Mucosa of descending colon (tissue), 3 donors: ENCODE results near the gene TP63. TPM values are rescaled to one million over a fixed set of nuclear protein-coding genes. Genes with fewer than 3 reads are reported as not detected.

Experiments
- ATAC-seq: fragments of 200-7000 bp; cut with Tn5 transposase; one replicate; pipeline ENCODE4 v1.9.1; 2020; ENCODE audit warnings: mild to moderate bottlenecking, moderate library complexity
- DNase-seq, 3 donors: peaks; one replicate each; pipeline ENCODE4 v3.0.0-alpha.2; 2020
- H3K36me3 ChIP-seq: fragments of 200-600 bp; one replicate; pipeline ENCODE4 v1.8.0; 2021; ENCODE audit warnings: low read depth, mild to moderate bottlenecking
- H3K4me1 ChIP-seq: fragments of 200-600 bp; one replicate; pipeline ENCODE4 v1.8.0; 2021; ENCODE audit warnings: low read depth, mild to moderate bottlenecking
- H3K4me3 ChIP-seq: fragments of 200-600 bp; one replicate; pipeline ENCODE4 v1.8.0; 2021; ENCODE audit warnings: mild to moderate bottlenecking
- H3K9me3 ChIP-seq: fragments of 200-600 bp; one replicate; pipeline ENCODE4 v1.8.0; 2021; ENCODE audit warnings: mild to moderate bottlenecking
- CTCF ChIP-seq: fragments of 200-600 bp; IDR thresholded peaks from one replicate; pipeline ENCODE4 v1.8.0; 2022; ENCODE audit warnings: antibody characterized with exemption, mild to moderate bottlenecking
- intact Hi-C, 2 donors: fragments of 100-400 bp; cut with DNase I in 1 of 2; cut with micrococcal nuclease in 1 of 2; formaldehyde crosslinking; loops; one replicate each; pipeline versions ENCODE4 v1.11.0 to v1.11.1; 2022; cut with DNase I, micrococcal nuclease
- total RNA-seq, 3 donors: library from RNA; stranded (reverse); fragmentation: NEBNext Ultra II Directional in 2 of 3; extraction: Animal tissue kit (Norgen Biotek cat#: 25700) in 2 of 3; gene quantifications; one replicate each; pipeline versions ENCODE4 v1.2.1 to v1.2.4, GENCODE V29; 2021 to 2023
- donor health status: DM: no; HTN: no; CAD: no; lungs with moderate emphysema.
- donor health status: DM: no; HTN: no; CAD: no.
- donor health status: DM: no; HTN: yes; CAD: no.

TP63 gene
- total RNA-seq, 3 donors from 2014 or later: 0.31 to 0.57 TPM; not detected in 1

DNA sequence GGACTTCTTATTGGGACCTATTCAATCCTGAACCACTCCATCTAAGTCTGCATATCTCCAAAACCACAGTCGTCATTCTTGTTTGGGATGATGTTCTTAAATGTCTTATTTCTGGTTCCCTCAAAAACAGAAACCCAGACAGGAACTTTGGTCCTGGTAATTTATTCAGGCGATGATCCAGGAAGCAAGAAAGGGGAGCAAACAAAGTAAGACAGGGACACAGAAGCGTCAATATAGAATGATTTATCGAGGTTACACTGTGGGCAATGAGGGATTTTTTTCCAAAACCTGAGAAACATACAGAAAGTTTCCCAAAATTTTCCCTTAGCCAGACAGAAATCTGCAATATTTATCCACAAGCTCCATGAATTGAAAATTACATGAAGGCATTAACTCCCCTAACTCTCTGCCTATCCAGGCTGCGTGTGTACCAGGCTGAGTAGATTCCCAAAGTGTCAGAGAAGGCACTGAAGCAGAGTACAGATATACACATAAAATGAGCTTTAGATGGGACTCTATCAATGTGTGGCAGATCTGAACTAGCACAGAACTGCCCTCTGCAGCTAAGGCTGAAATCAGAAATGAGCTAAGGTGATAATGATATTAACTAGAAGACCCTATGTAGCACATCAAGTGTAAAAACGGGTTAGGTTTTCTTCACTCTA lies 43.2 kb downstream of the TP63 start:
- no peaks in the 10 kb centered on the region for H3K36me3 ChIP-seq
- no peak for TF ChIP-seq CTCF
- intact Hi-C loops: no loop called here
- no peak overlapping the region for H3K4me3 ChIP-seq
- no peak for DNase-seq
- ATAC-seq: no peak
- H3K4me1 ChIP-seq: no peaks in the 10 kb centered on the region
- no peaks in the 10 kb centered on the region for H3K9me3 ChIP-seq

GRCh38 chr3:189677667-189678066 lies 46.5 kb downstream of the TP63 start:
- Histone ChIP-seq H3K36me3 (no peaks in the 10 kb centered on the region), H3K4me1 (no peaks in the 10 kb centered on the region), H3K9me3 (no peaks in the 10 kb centered on the region), H3K4me3 (no peak overlapping the region)
- no peak for ATAC-seq
- intact Hi-C loops: no loop called here
- TF ChIP-seq CTCF: no peak
- DNase-seq: no peak

DNA sequence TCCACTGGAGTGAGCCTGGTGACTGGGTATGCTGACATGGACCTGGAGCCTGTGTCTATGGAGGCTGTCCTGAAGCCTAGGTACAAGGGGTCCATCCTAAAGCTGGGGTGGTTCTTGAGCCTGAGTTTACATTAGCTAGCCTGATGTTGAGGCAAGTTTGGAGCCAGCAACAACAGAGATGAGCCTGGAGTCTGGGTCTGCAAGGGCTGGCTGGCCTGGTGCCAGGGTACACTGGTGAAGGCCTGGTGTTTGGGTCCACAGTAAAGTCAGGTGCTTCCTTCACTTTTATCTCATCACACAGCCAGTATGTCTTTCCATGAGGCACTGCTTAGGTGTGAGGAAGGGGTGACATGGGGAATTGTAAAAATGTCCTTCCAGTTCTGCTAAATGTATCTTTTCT lies 49.5 kb downstream of the TP63 start:
- no peaks in the 10 kb centered on the region for H3K36me3 ChIP-seq
- no peak for TF ChIP-seq CTCF
- no peaks in the 10 kb centered on the region for H3K4me1 ChIP-seq
- intact Hi-C loops: no loop called here
- DNase-seq (no peak), ATAC-seq (no peak)
- no peaks in the 10 kb centered on the region for H3K9me3 ChIP-seq
- no peak overlapping the region for H3K4me3 ChIP-seq

GRCh38 chr3:189683546-189684255 lies 52.5 kb downstream of the TP63 start:
- Histone ChIP-seq H3K9me3 (no peaks in the 10 kb centered on the region), H3K36me3 (no peaks in the 10 kb centered on the region), H3K4me3 (no peak overlapping the region), H3K4me1 (no peaks in the 10 kb centered on the region)
- no peak for DNase-seq
- TF ChIP-seq CTCF: no peak
- intact Hi-C loops: no loop called here
- no peak for ATAC-seq

- ATAC-seq: no peak
- no peaks in the 10 kb centered on the region for H3K4me1 ChIP-seq
- intact Hi-C loops: no loop called here
- no peak for DNase-seq
- TF ChIP-seq CTCF: no peak
- no peaks in the 10 kb centered on the region for H3K9me3 ChIP-seq
- H3K4me3 ChIP-seq: no peak overlapping the region
- no peaks in the 10 kb centered on the region for H3K36me3 ChIP-seq
Observed at GRCh38 chr3:189684317-189684716, 53.1 kb downstream of the TP63 start.
